Femur (tissue), 1 donor: ENCODE data around the gene TRAF3IP1.
"Not testable (repeated sequence)": the region's sequence is repeated elsewhere in the genome, so short reads cannot be mapped to it uniquely, and the experiment has no call there.

ENCODE experiments used
- DNase-seq: peaks from one replicate; pipeline ENCODE4 v3.0.0-alpha.2; 2017

TRAF3IP1 gene

DNA sequence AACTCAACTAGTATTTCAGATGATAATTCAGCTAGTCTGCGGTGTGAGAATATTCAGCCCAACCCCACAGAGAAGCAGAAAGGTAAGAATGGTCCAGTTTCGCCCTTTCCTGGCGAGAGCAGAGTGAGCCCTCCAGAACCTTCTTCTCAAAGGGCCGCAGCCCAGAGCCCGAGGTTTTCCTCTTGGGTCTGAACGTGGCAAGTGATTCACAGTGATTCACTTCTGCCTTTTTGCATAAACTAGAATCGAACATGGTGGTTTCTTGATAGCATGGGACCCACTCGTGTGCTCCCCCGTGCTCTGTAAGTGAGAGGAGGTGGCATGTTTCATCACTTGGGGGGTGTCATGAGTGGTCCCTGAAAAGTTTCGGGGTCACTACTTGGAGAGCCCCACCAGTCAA is 24.2 kb downstream of the TRAF3IP1 start:
- no peak for DNase-seq

DNA sequence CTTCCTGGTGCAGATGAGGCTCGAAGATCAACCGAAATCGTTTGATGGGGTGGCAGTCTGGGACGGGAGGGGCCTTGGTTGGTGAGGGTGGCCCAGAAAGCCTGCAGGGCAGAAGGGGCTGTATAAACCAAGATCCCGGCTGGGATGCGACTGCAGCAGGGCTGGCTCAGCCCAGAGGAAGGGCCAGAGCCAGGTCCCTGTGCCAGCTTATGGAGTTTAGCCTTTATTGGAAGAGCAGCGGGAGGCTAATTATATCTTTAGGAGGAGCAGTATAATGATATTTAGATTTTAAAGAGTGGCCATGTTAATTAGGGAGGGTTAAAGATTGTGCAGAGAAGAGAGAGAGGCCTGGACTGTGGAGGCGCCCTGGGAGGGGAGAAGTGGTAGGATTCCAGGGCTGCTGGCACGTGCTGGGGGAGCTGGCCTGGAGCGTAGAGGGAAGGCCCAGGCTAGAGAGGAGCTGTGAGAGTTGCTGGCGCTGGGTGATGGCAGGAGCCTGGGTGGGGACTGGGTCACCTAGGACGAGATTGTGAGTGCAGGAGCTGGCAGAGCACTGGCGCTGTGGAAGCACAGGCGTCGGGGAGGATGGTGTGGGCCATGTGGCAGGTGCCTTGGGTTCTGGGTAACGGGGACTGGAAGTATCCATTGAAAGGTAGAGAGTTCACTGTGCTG is 25.1 kb downstream of the TRAF3IP1 start:
- no peak for DNase-seq

- no peak for DNase-seq
Measured at GRCh38 chr2:238346544-238346943, 26.2 kb downstream of the TRAF3IP1 start.

- DNase-seq = no peak
Measured at GRCh38 chr2:238350150-238350897, 30.0 kb downstream of the TRAF3IP1 start.

DNA sequence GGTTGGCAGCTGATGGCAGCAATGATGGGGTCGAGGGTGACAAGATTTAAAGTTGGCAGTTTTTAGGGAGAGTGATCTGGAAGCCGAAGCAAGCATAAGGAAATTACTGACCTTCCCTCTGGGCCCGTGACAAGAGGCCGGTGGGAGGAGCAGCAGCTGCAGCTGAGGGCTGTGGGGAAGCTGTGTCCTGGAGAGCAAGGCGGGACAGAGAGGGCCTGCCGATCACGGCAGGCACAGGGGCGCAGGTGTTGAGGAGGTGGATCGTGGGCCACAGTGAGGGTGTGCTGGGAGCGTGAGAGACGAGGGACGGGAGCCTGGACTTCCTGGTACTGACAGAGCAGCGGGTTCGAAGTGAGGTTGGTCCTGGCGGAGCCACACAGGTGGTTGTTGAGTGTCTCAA is 31.0 kb downstream of the TRAF3IP1 start:
- no peak for DNase-seq

DNA sequence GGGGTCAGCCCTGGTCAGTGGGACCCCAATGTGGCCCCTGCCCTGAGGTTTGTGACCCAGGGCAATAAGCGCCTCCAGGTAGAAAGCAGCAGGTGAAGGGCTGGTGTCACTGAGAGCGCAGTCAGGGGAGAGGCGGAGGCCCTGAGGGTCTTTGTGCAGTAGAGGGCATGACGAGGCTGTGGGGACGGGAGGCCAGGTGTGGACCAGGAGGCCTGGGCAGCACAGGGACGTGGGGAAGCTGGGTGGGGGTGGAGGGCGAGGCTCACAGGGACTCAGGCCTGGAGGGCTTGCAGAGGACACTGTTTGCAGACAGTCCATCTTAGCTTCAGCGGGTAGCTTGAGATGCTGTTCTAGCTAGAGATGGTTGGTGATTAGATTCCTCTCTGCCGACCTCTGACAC is 32.0 kb downstream of the TRAF3IP1 start:
- no peak for DNase-seq

GRCh38 chr2:238358769-238359168 is 38.5 kb downstream of the TRAF3IP1 start:
- DNase-seq = no peak

- no peak for DNase-seq
Measured at GRCh38 chr2:238359403-238359802, 39.1 kb downstream of the TRAF3IP1 start.

DNA sequence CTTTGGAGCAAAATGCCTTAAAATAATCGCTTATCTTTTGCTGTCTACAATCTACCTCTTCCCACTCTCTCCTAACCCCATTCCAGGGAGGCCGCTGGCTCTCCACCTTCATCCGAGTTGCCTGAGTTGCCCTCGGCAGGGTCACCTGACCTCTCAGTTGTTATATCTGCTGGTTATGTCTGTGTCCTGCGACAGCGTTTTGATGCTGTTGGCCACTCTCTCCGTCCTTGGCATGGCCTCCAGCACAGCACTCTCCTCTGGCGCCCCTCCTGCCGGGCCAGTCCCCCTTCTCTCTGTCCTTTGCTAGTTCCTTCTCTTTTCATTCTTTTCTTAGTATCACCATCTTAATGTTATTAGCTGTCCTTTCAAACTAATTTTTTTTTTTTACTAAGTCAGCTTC is 41.6 kb downstream of the TRAF3IP1 start:
- no peak for DNase-seq

DNA sequence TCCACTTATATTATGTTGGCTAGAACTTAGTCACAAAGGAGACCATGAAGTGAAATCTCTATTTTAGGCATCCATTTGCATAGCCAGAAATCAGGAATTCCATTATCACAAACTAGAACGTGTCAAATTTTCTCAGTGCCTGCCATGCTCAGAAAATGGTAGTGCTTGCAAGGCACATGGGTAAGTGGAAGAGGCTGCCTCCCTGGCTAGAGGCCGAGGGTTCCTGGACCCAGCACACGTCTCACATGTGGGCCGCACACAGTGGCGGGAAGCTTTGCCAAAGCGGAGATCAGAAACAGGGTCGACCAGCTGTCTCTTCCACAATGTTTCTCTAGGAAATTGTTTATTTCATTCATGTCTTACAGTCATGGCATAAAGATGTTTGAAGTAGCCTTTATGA is 42.3 kb downstream of the TRAF3IP1 start:
- DNase-seq = no peak

GRCh38 chr2:238369591-238370040 is 49.3 kb downstream of the TRAF3IP1 start:
- no peak for DNase-seq

DNA sequence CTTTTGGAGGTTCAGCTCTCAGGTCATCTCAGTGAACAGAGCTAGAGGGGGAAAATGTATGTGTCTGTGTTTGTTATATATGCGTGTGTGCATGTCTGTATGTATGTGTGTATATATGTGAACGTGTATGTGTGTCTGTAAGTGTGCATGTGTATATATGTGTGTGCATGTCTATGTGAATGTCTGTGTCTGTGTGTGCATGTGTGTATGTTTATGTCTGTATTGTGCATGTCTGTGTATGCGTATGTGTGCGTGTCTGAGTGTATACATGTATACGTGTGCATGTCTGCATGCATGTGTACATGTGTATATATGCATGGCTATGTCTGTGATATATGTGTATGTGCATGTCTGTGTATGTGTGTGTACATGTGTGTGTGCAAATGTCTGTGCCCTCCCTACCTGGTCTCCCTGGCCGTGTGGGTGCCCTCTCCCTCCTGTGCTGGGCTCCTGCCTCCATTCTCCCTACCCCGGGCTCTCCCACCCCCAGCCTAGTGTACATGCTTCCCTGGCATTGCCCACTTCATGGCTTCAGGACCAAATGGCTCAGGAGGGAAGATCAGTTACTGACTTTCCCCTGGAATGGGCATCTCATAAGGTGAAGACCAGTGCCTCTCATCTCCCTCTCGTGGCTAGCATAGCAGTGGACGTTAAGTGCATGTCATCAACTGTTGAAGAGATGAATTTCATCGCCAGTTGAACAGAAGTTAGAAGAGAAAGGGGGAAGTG is 49.9 kb downstream of the TRAF3IP1 start:
- DNase-seq = no peak

DNA sequence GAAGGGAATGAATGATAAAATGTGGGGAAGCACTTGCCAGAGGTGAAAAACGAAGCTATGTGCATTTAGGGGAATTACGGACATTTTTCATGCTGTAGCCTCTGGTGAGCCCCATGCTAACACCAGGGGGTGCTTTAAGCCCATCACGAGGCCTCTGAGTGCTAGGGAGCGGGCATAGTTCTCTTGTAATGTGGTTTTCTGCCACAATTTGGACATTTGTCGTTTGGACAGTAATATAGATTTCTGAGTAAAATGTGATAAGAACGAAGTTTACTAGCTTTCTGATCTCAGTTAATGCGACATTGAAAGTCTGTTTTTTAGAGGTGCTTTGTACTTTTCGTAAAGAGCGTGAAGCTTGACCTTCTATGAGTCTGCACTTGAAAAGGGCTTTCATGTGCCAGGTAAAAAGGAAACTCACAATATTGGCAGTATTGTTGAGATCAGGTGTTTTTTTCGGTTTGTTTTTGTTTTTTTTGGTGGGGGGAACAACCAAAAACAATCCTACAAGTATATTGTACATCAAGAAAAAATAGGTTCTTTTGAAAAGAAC is 50.6 kb downstream of the TRAF3IP1 start:
- DNase-seq = peak; percentile 82

GRCh38 chr2:238372277-238372676 is 52.0 kb downstream of the TRAF3IP1 start:
- not testable (repeated sequence) for DNase-seq

- no peak for DNase-seq
Measured at GRCh38 chr2:238376884-238377391, 56.6 kb downstream of the TRAF3IP1 start.

DNA sequence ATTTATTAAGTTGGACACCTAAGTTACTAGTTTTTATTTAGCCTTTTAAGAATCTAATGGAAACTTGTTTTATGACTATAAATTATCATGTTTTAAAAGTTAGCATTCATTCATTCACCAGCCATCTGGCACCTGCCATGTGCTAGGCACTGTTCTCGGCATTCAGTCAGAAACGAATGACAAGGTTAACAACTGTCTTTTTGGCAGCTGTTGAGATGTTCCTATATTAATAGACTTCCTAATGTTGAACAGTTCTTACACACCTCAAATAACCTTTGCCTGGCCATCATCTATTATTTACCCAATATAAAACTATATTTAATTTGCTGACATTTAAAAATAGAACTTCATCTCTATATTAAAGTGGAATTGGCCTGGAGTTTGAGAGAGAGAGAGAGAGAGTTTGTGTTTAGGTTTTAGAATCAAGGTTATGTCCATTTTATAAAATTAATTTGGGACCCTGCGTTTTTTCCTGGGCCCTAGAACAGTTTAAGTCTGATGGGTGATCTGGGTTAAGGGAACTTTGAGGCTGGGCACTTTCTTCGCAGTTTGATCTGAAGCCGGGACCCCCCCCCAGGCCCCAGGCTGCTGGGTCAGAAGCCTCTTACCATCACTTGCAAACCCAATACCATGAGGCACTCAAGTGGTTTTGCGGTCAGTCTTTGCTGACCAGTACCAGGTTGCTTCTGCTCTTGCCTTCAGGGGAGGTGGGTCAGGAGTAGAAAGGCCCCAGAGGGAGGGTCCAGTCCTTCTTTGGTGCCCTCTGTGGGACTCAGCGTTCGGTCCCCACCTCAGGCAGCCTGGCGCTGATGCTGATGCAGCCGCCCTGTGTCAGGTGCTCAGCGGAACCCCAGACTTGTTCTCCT is 58.1 kb downstream of the TRAF3IP1 start:
- no peak for DNase-seq

DNA sequence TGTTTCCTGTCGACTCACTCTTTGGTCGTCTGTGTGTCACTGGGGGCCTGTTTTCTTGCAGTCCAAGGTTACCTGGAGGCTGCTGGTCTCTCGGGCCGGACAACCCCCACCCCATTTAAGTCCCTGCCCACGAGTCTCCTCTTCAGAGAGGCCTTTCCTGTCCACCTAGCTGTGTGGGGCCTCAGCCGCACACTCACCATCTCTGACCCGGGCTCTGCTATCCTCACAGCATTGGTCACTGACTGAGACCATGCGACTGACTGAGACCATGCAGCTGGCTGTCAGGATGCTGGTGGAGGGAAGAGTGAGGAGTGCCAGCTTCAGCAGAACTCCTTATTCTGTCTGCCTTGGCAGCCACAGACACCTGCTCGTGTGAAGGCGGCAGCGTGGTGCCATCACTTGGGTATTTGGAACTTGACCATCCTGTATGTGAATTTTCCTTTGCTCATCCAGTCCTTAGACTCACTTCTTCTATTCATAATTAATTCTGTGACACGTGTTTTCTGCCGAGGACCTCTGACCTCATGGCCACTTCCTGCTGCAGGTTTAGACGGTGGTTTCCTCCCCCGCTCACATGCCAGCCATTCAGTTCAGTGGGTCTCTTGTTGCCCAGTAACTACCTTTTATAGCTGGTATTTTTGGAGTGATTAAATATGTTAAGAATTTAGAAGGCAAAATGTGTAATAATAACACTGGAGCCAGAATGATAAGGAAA is 58.9 kb downstream of the TRAF3IP1 start:
- DNase-seq = no peak

GRCh38 chr2:238380336-238380735 is 60.0 kb downstream of the TRAF3IP1 start:
- DNase-seq = no peak

- DNase-seq = no peak
Measured at GRCh38 chr2:238380785-238381184, 60.5 kb downstream of the TRAF3IP1 start.

- no peak for DNase-seq
Measured at GRCh38 chr2:238381341-238382115, 61.2 kb downstream of the TRAF3IP1 start.

- no peak for DNase-seq
Measured at GRCh38 chr2:238382381-238382781, 62.1 kb downstream of the TRAF3IP1 start.
